Loucy (cell line): ENCODE measurements around the gene FOXO3.

Experiments
- H2AFZ ChIP-seq: fragments of 200-600 bp; sonication (generic); 2 replicates; pipeline ENCODE4 v1.6.0; 2016; ENCODE audit warnings: antibody characterized with exemption, mild to moderate bottlenecking, low read length, moderate library complexity
- H3F3A ChIP-seq: fragments of 200-600 bp; 2 replicates; pipeline ENCODE4 v1.6.0; 2016; ENCODE audit warnings: antibody characterized with exemption, low read depth, mild to moderate bottlenecking
- H3K27me3 ChIP-seq: fragments of 200-600 bp; sonication (generic); 2 replicates; pipeline ENCODE4 v1.6.1; 2014; ENCODE audit warnings: low read length, mild to moderate bottlenecking; ENCODE audit not compliant: insufficient read depth, poor library complexity, severe bottlenecking
- H3K36me3 ChIP-seq: fragments of 200-600 bp; sonication (generic); 2 replicates; pipeline ENCODE4 v1.6.1; 2016; ENCODE audit warnings: low read length; ENCODE audit not compliant: insufficient read depth
- H3K4me1 ChIP-seq: fragments of 200-600 bp; sonication (generic); 2 replicates; pipeline ENCODE4 v1.5.1; 2014; ENCODE audit warnings: low read length, mild to moderate bottlenecking; ENCODE audit not compliant: insufficient read depth, poor library complexity, severe bottlenecking
- H3K4me2 ChIP-seq: fragments of 200-600 bp; sonication (generic); 2 replicates; pipeline ENCODE4 v1.6.0; 2014; ENCODE audit warnings: antibody characterized with exemption, low read length, low read depth, mild to moderate bottlenecking; ENCODE audit not compliant: poor library complexity, severe bottlenecking
- H3K4me3 ChIP-seq: fragments of 200-600 bp; sonication (generic); 2 replicates; pipeline ENCODE4 v1.5.1; 2014; ENCODE audit warnings: low read length, mild to moderate bottlenecking, mixed read lengths; ENCODE audit not compliant: poor library complexity, severe bottlenecking
- H3K79me2 ChIP-seq: fragments of 200-600 bp; sonication (generic); 2 replicates; pipeline ENCODE4 v1.6.1; 2014; ENCODE audit warnings: low read length; ENCODE audit not compliant: insufficient read depth
- H3K9ac ChIP-seq: fragments of 200-600 bp; sonication (generic); 2 replicates; pipeline ENCODE4 v1.6.0; 2014; ENCODE audit warnings: mild to moderate bottlenecking, low read depth, low read length, moderate library complexity; ENCODE audit not compliant: poor library complexity, severe bottlenecking
- H3K9me2 ChIP-seq: fragments of 200-600 bp; sonication (generic); replicated peaks from 2 replicates; pipeline ENCODE4 v1.6.1; 2016; ENCODE audit warnings: low read depth, low read length, mixed read lengths
- H3K9me3 ChIP-seq: fragments of 200-600 bp; sonication (generic); 2 replicates; pipeline ENCODE4 v1.6.1; 2014; ENCODE audit warnings: mild to moderate bottlenecking, antibody characterized with exemption, low read length, low read depth; ENCODE audit not compliant: insufficient read depth
- H4K20me1 ChIP-seq: fragments of 200-600 bp; sonication (generic); 2 replicates; pipeline ENCODE4 v1.6.0; 2014; ENCODE audit warnings: antibody characterized with exemption, low read length, mild to moderate bottlenecking; ENCODE audit not compliant: insufficient read depth, poor library complexity, severe bottlenecking
- EZH2phosphoT487 ChIP-seq: fragments of 200-600 bp; IDR thresholded peaks from 2 replicates; pipeline ENCODE4 v1.6.1; 2018; ENCODE audit warnings: antibody characterized with exemption, mild to moderate bottlenecking, moderate library complexity, borderline replicate concordance
- TF ChIP-seq, protein P1 (sequence below): fragments of 200-600 bp; sonication (generic); conservative IDR thresholded peaks from 2 replicates; pipeline ENCODE4 v1.5.1; 2014; ENCODE audit warnings: mild to moderate bottlenecking, antibody characterized with exemption, low read length

The FOXO3 gene

DNA sequence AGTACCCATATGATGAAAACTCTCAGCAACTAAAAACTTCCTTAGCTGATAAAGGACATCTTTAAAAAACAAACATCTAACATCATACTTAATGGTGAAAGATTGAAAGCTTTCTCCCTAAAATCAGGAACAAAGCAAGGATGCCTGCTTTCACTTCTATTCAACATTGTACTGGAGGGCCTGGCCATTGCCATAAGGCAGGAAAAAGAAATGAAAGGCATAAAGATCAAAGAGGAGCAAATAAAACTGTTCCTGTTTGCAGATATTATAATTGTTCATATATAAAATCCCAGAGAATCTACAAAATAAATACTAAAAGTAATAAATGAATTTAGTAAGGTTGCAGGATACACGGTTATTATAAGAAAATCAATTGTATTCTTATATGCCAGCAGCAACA, 162.9 kb downstream of the FOXO3 start:
- peaks cover 6% of the 10 kb centered on the region; the same call in 1 of the 2 replicates for H3K9me3 ChIP-seq
- H2AFZ ChIP-seq: no peak overlapping the region
- no peak for TF ChIP-seq EZH2phosphoT487
- TF ChIP-seq, protein P1, sequence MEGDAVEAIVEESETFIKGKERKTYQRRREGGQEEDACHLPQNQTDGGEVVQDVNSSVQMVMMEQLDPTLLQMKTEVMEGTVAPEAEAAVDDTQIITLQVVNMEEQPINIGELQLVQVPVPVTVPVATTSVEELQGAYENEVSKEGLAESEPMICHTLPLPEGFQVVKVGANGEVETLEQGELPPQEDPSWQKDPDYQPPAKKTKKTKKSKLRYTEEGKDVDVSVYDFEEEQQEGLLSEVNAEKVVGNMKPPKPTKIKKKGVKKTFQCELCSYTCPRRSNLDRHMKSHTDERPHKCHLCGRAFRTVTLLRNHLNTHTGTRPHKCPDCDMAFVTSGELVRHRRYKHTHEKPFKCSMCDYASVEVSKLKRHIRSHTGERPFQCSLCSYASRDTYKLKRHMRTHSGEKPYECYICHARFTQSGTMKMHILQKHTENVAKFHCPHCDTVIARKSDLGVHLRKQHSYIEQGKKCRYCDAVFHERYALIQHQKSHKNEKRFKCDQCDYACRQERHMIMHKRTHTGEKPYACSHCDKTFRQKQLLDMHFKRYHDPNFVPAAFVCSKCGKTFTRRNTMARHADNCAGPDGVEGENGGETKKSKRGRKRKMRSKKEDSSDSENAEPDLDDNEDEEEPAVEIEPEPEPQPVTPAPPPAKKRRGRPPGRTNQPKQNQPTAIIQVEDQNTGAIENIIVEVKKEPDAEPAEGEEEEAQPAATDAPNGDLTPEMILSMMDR: no peak
- H3K36me3 ChIP-seq: no peaks in the 10 kb centered on the region
- H4K20me1 ChIP-seq: no peaks in the 10 kb centered on the region
- H3K4me3 ChIP-seq: no peak overlapping the region
- H3K4me1 ChIP-seq: peaks cover 16% of the 10 kb centered on the region
- H3F3A ChIP-seq: no peaks in the 10 kb centered on the region
- H3K4me2 ChIP-seq: no peak overlapping the region
- no peaks in the 10 kb centered on the region for H3K9me2 ChIP-seq
- H3K27me3 ChIP-seq: no peaks in the 10 kb centered on the region
- no peak overlapping the region for H3K9ac ChIP-seq
- no peaks in the 10 kb centered on the region for H3K79me2 ChIP-seq

- TF ChIP-seq, protein P1: no peak
- no peak for TF ChIP-seq EZH2phosphoT487
- Histone ChIP-seq H3K27me3 (no peaks in the 10 kb centered on the region), H3K9me3 (peaks cover 6% of the 10 kb centered on the region; the same call in 1 of the 2 replicates), H3K9me2 (no peaks in the 10 kb centered on the region), H2AFZ (no peak overlapping the region), H3K4me2 (no peak overlapping the region), H3K4me1 (peaks cover 16% of the 10 kb centered on the region), H3K36me3 (no peaks in the 10 kb centered on the region), H3F3A (no peaks in the 10 kb centered on the region), H3K4me3 (no peak overlapping the region), H3K9ac (no peak overlapping the region), H4K20me1 (no peaks in the 10 kb centered on the region), H3K79me2 (no peaks in the 10 kb centered on the region)
Measured at GRCh38 chr6:108726726-108727339, 166.1 kb downstream of the FOXO3 start.

DNA sequence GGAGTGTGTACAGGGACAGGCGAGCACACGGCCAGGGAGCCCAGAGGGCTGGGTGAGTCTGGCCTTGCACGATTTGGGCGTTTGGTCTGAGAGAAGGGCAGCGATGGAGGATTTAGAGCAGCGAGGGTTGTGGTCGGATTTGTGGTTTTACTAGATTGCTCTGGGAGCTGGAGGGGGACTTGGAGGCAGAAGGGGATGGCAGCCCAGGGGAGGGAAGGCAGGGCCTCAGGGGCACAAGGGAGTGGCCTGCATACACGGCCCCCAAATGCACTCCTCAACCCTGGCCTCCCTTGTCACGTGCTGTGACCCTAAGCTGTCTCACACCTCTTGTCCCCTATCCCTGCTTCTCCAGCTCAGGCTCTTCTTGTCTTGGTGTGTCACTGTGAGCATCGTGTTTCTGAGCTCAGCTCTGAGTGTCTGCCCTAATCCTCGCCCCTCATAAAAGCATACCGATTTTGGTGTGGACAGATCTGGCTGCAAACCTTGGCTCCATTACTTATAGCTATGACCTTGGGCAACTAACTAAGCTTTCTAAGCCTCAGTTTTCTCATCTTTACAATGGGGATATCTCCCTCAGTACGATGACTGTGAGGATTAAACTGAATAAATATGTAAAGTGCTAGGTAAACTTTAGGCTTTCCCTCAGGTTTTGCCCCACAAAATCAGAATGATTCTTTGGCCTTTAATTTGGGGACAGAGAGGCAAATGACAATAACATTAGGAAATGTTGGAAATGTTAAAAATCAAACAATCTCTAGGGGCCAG, 167.4 kb downstream of the FOXO3 start:
- no peaks in the 10 kb centered on the region for H3F3A ChIP-seq
- H3K36me3 ChIP-seq: no peaks in the 10 kb centered on the region
- no peak overlapping the region for H2AFZ ChIP-seq
- H3K9ac ChIP-seq: no peak overlapping the region
- peaks cover 6% of the 10 kb centered on the region; the same call in 1 of the 2 replicates for H3K9me3 ChIP-seq
- no peak overlapping the region for H3K4me3 ChIP-seq
- H3K4me2 ChIP-seq: no peak overlapping the region
- H3K27me3 ChIP-seq: no peaks in the 10 kb centered on the region
- H4K20me1 ChIP-seq: no peaks in the 10 kb centered on the region
- TF ChIP-seq, protein P1: no peak
- TF ChIP-seq EZH2phosphoT487: no peak
- peaks cover 16% of the 10 kb centered on the region for H3K4me1 ChIP-seq
- H3K9me2 ChIP-seq: no peaks in the 10 kb centered on the region
- H3K79me2 ChIP-seq: no peaks in the 10 kb centered on the region
